Measurements from ENCODE around the gene PCDHA13.
A peak's percentile ranks its signal among the peaks of the same experiment; 100 is the strongest.
"Not testable (repeated sequence)": the region's sequence is repeated elsewhere in the genome, so short reads cannot be mapped to it uniquely, and the experiment has no call there.

PCDHA13 gene

DNA sequence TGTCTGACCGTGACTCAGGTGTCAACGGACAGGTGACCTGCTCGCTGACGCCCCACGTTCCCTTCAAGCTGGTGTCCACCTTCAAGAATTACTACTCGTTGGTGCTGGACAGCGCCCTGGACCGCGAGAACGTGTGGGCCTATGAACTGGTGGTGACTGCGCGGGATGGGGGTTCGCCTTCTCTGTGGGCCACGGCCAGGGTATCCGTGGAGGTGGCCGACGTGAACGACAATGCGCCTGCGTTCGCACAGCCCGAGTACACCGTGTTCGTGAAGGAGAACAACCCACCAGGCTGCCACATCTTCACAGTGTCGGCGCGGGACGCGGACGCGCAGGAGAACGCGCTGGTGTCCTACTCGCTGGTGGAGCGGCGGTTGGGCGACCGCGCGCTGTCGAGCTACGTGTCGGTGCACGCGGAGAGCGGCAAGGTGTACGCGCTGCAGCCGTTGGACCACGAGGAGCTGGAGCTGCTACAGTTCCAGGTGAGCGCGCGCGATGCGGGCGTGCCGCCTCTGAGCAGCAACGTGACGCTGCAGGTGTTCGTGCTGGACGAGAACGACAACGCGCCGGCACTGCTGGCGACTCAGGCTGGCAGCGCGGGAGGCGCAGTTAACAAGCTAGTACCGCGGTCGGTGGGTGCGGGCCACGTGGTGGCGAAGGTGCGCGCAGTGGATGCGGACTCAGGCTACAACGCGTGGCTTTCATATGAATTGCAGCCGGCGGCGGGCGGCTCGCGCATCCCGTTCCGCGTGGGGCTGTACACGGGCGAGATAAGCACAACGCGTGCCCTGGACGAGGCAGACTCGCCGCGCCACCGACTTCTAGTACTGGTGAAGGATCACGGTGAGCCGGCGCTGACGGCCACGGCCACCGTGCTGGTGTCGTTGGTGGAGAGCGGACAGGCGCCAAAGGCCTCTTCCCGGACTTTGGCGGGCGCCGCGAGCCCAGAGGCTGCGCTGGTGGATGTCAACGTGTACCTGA is 11.4 kb upstream of the PCDHA13 start:
- DNase-seq, result no peak

DNA sequence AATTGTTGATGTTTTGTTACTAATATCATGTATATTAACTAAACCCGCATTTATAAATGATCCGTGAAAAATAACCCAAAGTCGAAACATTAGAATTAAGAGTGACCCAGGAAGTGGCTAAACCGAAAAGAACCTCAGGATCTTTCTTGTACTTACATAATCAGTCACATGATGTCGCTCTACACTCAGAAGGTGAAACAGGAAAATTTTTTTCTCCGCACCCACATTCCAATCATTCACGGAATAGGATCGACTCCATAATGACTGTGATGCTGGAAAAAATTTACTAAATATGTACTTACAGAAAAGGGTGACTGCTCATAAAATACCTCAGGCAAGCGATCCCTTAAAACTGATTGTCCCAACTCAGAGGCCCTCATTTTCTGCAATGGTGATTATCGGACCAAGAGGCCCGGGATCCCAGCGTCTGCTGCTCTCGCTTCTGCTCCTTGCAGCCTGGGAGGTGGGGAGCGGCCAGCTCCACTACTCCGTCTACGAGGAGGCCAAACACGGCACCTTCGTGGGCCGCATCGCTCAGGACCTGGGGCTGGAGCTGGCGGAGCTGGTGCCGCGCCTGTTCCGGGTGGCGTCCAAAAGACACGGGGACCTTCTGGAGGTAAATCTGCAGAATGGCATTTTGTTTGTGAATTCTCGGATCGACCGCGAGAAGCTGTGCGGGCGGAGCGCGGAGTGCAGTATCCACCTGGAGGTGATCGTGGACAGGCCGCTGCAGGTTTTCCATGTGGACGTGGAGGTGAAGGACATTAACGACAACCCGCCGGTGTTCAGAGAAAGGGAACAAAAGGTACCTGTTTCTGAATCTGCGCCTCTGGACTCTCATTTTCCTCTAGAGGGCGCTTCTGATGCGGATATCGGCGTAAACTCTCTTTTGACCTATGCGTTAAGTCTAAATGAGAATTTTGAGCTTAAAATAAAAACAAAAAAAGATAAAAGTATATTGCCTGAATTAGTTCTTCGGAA is 6.5 kb upstream of the PCDHA13 start, which contains the start of gene PCDHA12:
PCDHA12 (plus strand) TSS at position 224 of the 981 bp plus-strand sequence; CDS start at position 389, 165 bp downstream.
- DNase-seq, result no peak

DNA sequence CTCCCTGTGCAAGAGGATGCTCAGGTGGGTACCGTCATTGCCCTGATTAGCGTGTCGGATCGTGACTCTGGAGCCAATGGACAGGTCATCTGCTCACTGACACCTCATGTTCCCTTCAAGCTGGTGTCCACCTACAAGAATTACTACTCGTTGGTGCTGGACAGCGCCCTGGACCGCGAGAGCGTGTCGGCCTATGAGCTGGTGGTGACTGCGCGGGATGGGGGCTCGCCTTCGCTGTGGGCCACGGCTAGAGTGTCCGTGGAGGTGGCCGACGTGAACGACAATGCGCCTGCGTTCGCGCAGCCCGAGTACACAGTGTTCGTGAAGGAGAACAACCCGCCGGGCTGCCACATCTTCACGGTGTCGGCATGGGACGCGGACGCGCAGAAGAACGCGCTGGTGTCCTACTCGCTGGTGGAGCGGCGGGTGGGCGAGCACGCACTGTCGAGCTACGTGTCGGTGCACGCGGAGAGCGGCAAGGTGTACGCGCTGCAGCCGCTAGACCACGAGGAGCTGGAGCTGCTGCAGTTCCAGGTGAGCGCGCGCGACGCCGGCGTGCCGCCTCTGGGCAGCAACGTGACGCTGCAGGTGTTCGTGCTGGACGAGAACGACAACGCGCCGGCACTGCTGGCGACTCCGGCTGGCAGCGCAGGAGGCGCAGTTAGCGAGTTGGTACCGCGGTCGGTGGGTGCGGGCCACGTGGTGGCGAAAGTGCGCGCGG is 5.2 kb upstream of the PCDHA13 start:
- DNase-seq, result not testable (repeated sequence)

DNA sequence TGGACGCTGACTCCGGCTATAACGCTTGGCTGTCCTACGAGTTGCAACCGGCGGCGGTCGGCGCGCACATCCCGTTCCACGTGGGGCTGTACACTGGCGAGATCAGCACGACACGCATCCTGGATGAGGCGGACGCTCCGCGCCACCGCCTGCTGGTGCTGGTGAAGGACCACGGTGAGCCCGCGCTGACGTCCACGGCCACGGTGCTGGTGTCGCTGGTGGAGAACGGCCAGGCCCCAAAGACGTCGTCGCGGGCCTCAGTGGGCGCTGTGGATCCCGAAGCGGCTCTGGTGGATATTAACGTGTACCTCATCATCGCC is 4.7 kb upstream of the PCDHA13 start:
- DNase-seq, result no peak

DNA sequence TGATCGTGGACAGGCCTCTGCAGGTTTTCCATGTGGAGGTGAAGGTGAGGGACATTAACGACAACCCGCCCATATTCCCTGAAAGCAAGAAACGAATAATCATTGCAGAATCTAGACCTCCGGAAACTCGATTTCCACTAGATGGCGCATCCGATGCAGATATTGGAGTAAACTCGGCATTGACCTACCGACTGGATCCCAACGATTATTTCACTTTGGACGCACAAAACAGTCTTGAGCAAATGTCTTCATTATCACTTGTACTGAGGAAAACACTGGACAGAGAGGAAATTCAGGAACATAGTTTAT is 621 bp downstream of the PCDHA13 start:
- no peak for DNase-seq

DNA sequence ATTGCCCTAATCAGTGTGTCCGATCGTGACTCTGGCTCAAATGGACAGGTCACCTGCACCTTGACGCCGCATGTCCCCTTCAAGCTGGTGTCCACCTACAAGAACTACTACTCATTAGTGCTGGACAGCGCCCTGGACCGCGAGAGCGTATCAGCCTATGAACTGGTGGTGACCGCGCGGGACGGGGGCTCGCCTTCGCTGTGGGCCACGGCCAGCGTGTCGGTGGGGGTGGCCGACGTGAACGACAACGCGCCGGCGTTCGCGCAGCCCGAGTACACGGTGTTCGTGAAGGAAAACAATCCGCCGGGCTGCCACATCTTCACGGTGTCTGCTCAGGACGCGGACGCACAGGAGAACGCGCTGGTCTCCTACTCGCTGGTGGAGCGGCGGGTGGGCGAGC is 1.4 kb downstream of the PCDHA13 start:
- no peak for DNase-seq

DNA sequence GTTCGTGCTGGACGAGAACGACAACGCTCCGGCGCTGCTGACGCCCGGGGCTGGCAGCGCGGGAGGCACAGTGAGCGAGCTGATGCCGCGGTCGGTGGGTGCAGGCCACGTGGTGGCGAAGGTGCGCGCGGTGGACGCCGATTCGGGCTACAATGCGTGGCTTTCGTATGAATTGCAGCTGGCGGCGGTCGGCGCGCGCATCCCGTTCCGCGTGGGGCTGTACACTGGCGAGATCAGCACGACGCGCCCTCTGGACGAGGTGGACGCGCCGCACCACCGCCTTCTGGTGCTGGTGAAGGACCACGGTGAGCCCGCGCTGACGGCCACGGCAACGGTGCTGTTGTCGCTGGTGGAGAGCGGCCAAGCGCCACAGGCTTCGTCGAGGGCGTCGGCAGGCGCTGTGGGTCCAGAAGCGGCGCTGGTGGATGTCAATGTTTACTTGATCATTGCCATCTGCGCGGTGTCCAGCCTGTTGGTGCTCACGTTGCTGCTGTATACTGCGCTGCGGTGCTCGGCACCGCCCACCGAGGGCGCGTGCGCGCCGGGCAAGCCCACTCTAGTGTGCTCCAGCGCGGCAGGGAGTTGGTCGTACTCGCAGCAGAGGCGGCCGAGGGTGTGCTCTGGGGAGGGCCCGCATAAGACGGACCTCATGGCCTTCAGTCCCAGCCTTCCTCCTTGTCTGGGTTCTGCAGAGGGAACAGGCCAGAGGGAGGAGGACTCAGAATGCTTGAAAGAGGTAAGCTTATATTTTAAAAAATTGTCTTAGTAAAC is 2.2 kb downstream of the PCDHA13 start:
- no peak for DNase-seq

DNA sequence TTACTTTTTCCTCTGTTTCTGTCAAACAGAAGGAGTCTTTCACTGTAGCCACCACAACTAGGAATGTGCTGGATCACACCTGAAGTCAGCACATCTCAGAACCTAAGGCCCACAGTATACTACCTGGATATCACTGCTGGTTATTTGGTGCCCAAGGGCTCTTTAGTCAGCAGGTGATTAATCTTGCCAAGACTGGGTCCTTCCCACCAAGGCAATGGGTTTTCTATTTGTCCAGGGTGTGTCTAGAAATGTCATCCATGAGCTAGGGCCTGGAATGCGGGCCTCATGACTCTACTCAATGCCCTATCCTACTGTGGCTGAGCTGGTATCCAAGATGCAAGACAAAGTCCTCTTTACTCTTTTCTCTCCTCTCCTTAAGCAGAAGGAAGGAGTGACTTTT is 34.4 kb downstream of the PCDHA13 start:
- DNase-seq, result no peak

DNA sequence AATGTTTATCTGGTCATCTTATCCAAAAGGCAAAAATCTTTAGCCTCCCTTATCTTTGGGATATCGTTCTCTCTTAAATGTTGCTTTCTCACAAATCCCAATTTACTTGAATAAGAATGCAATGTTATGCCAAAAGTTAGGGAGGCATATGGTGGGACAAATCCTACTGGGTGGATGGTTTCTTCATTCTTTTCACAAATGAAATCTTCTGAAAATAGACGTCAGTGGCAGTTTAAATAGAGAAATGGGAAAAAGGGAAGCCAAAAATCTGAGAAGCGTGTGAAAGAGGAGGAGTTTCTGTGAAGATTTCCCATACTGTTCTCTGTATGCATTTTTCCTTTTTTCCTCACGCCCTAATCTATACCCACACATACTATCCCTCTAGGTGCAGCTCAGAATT is 41.7 kb downstream of the PCDHA13 start:
- DNase-seq, result no peak

DNA sequence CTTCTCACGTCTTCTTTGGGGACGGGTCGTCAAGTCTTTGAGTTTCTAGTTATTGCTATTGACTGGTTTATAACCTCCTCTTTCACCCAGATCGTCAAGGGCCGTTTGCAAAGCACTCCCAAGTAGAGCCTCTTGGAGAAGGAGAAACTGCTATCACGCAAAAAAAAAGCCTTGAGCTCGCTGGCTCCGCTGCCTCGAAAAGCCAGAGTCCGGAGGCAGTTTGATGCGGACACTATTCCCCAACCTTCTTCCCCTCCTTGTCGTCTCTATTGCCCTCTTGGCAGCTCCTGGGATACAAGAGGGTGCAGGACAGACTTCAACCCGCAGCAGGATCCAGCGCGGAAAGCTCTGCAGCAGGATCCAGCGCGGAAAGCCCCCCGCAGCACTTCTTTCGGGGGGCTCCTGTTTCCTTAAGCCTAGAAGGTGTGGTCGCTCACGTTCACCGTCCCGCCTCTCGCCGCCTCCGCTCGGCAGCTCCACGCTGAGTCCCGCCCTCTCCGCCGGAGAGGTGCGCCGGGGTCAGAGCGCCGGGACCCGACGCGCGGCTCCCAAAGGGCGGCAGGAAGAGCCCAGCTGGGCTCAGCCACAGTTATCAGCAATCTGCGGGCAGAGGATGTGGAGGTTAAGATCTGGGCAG is 44.0 kb downstream of the PCDHA13 start, which contains the start of gene PCDHAC1:
PCDHAC1 (plus strand) TSS at position 494 of the 637 bp plus-strand sequence. CDS start 594 bp downstream, outside the sequence.
- no peak for DNase-seq

DNA sequence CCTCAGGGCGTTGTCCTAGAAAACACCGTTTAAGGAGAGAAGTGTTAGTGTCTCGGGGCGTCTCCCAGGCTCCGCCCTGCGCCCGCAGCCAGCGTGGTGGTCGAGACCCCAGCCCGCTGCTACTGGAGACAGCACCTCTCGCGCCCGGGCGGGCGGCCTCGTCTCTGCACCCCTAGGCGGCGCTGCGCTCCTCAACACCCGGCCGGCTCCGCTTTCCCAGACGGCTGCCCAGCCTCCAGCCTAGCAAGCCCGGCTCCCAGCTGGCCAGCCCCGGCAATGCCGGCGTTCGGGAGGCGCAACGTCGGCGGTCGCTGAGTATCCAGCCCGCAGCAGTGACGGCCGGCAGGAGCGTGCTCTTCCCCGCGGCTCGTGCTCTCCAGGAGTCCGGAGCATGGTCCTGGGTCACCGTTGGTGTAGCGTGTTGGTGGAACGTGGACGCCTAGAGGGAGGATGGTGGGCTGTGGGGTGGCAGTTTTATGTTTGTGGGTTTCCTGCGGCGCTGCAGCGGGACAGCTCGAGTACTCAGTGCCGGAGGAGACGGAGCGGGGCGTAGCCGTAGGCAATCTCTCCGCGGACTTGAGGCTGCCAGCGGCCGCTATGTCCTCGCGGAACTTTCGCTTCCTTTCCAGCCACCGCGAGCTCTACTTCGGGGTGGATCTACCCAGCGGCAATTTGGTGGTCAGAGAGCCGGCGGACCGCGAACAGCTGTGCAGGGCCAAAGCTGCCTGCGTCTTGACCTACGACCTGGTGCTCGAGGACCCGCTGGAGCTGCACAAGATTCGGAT is 44.7 kb downstream of the PCDHA13 start:
- DNase-seq, result peak; percentile 24

DNA sequence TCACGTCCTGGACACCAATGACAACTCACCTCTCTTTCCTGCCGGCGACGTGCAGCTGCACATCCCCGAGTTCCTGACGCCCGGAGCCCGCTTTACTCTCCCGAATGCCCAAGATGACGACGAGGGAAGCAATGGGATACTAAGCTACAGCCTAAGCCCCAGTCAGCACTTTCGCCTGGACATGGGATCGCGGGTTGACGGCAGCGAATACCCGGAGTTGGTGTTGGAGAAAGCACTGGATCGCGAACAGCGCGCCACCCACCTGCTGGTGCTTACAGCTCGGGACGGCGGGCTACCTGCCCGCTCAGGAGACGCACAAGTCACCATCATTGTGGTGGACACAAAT is 45.3 kb downstream of the PCDHA13 start:
- DNase-seq, result no peak
